ENCODE data around the gene RUFY2.

The RUFY2 gene

GRCh38 chr10:68342909-68343516 lies 64.1 kb downstream of the RUFY2 start:
- Mint-ChIP-seq H3K4me1 (ENCODE audit: low read depth) (peaks cover 11% of the 10 kb centered on the region), H3K27me3 (no peaks in the 10 kb centered on the region), H3K4me3 (no peak overlapping the region), H3K9me3 (no peaks in the 10 kb centered on the region), H3K36me3 (ENCODE audit: low read depth) (peaks cover 90% of the 10 kb centered on the region), H3K27ac (no peak overlapping the region)
- intact Hi-C loops (cut with micrococcal nuclease) = loop anchor here (10.0 kb wide), 1 partner anchor 428 kb away; no protein-coding TSS in a partner anchor

GRCh38 chr10:68340358-68341080 lies 66.6 kb downstream of the RUFY2 start:
- H3K27ac Mint-ChIP-seq = no peak overlapping the region
- no peak overlapping the region for H3K4me3 Mint-ChIP-seq
- peaks cover 33% of the 10 kb centered on the region for H3K4me1 Mint-ChIP-seq (ENCODE audit: low read depth)
- H3K9me3 Mint-ChIP-seq = no peaks in the 10 kb centered on the region
- no peaks in the 10 kb centered on the region for H3K27me3 Mint-ChIP-seq
- intact Hi-C loops (cut with micrococcal nuclease) = loop anchor here (10.0 kb wide), 1 partner anchor 426 kb away; no protein-coding TSS in a partner anchor
- peaks cover 89% of the 10 kb centered on the region for H3K36me3 Mint-ChIP-seq (ENCODE audit: low read depth)

GRCh38 chr10:68336754-68337351 lies 70.2 kb downstream of the RUFY2 start:
- H3K4me3 Mint-ChIP-seq = peak overlapping the region; percentile 17
- no peak overlapping the region for H3K27ac Mint-ChIP-seq
- no peaks in the 10 kb centered on the region for H3K27me3 Mint-ChIP-seq
- intact Hi-C loops (cut with micrococcal nuclease) = loop anchor here (10.0 kb wide), 2 partner anchors 418 to 568 kb away; partner anchors contain the start of gene DDX50
- peaks cover 88% of the 10 kb centered on the region for H3K36me3 Mint-ChIP-seq (ENCODE audit: low read depth)
- no peaks in the 10 kb centered on the region for H3K9me3 Mint-ChIP-seq
- H3K4me1 Mint-ChIP-seq (ENCODE audit: low read depth) = peaks cover 53% of the 10 kb centered on the region

- peaks cover 77% of the 10 kb centered on the region for H3K36me3 Mint-ChIP-seq (ENCODE audit: low read depth)
- H3K4me1 Mint-ChIP-seq (ENCODE audit: low read depth) = peaks cover 68% of the 10 kb centered on the region
- peak overlapping the region; percentile 99 for H3K4me3 Mint-ChIP-seq
- intact Hi-C loops (cut with micrococcal nuclease) = loop anchor here (5.0 to 10.0 kb wide), 3 partner anchors 72 to 570 kb away; partner anchors contain the start of genes DDX50 and RUFY2
- no peaks in the 10 kb centered on the region for H3K9me3 Mint-ChIP-seq
- no peaks in the 10 kb centered on the region for H3K27me3 Mint-ChIP-seq
- H3K27ac Mint-ChIP-seq = peak overlapping the region; percentile 51
These were observed 72.2 kb downstream of the RUFY2 start for GRCh38 chr10:68334672-68335467.

- Mint-ChIP-seq H3K4me3 (peak overlapping the region; percentile 99), H3K9me3 (no peaks in the 10 kb centered on the region), H3K36me3 (ENCODE audit: low read depth) (peaks cover 66% of the 10 kb centered on the region), H3K27ac (peak overlapping the region; percentile 100), H3K27me3 (no peaks in the 10 kb centered on the region), H3K4me1 (ENCODE audit: low read depth) (peaks cover 74% of the 10 kb centered on the region)
- intact Hi-C loops (cut with micrococcal nuclease) = loop anchor here (5.0 to 10.0 kb wide), 3 partner anchors 74 to 571 kb away; partner anchors contain the start of genes DDX50 and RUFY2
These were observed 73.3 kb downstream of the RUFY2 start for GRCh38 chr10:68333440-68334431.

GRCh38 chr10:68333058-68333395 lies 74.0 kb downstream of the RUFY2 start:
- H3K27me3 Mint-ChIP-seq = no peaks in the 10 kb centered on the region
- H3K27ac Mint-ChIP-seq = peak overlapping the region; percentile 100
- intact Hi-C loops (cut with micrococcal nuclease) = loop anchor here (5.0 to 10.0 kb wide), 3 partner anchors 74 to 572 kb away; partner anchors contain the start of genes DDX50 and RUFY2
- H3K4me3 Mint-ChIP-seq = peak overlapping the region; percentile 99
- peaks cover 76% of the 10 kb centered on the region for H3K4me1 Mint-ChIP-seq (ENCODE audit: low read depth)
- H3K36me3 Mint-ChIP-seq (ENCODE audit: low read depth) = peaks cover 59% of the 10 kb centered on the region
- no peaks in the 10 kb centered on the region for H3K9me3 Mint-ChIP-seq

GRCh38 chr10:68332259-68333057 lies 74.6 kb downstream of the RUFY2 start, which contains the start of gene PBLD:
PBLD (minus strand) TSS chr10:68332928; CDS start chr10:68306844, 26,084 bp downstream.
- H3K4me3 Mint-ChIP-seq = peak within 1 kb of the TSS; percentile 99
- peak within 1 kb of the TSS; percentile 100 for H3K27ac Mint-ChIP-seq
- H3K9me3 Mint-ChIP-seq = no peaks in the 10 kb centered on the region
- peaks cover 71% of the 10 kb centered on the region for H3K4me1 Mint-ChIP-seq (ENCODE audit: low read depth)
- no peaks in the 10 kb centered on the region for H3K27me3 Mint-ChIP-seq
- intact Hi-C loops (cut with micrococcal nuclease) = loop anchor here (5.0 to 10.0 kb wide), 3 partner anchors 75 to 572 kb away; partner anchors contain the start of genes DDX50 and RUFY2
- H3K36me3 Mint-ChIP-seq (ENCODE audit: low read depth) = peaks cover 53% of the 10 kb centered on the region

- Mint-ChIP-seq H3K36me3 (ENCODE audit: low read depth) (peaks cover 49% of the 10 kb centered on the region), H3K4me3 (peak within 1 kb of the TSS; percentile 99), H3K4me1 (ENCODE audit: low read depth) (peaks cover 66% of the 10 kb centered on the region), H3K27ac (peak within 1 kb of the TSS; percentile 100), H3K27me3 (no peaks in the 10 kb centered on the region), H3K9me3 (no peaks in the 10 kb centered on the region)
- intact Hi-C loops (cut with micrococcal nuclease) = loop anchor here (5.0 to 10.0 kb wide), 3 partner anchors 76 to 573 kb away; partner anchors contain the start of genes DDX50 and RUFY2
These were observed 75.4 kb downstream of the RUFY2 start, which contains the start of gene HNRNPH3 for GRCh38 chr10:68331455-68332258. HNRNPH3 (plus strand) TSS chr10:68332064; CDS start chr10:68337222, 5,158 bp downstream.

GRCh38 chr10:68330852-68331454 lies 76.1 kb downstream of the RUFY2 start:
- no peaks in the 10 kb centered on the region for H3K27me3 Mint-ChIP-seq
- H3K4me1 Mint-ChIP-seq (ENCODE audit: low read depth) = peaks cover 59% of the 10 kb centered on the region
- H3K27ac Mint-ChIP-seq = peak overlapping the region; percentile 100
- intact Hi-C loops (cut with micrococcal nuclease) = loop anchor here (5.0 to 10.0 kb wide), 3 partner anchors 76 to 574 kb away; partner anchors contain the start of genes DDX50 and RUFY2
- H3K9me3 Mint-ChIP-seq = no peaks in the 10 kb centered on the region
- peaks cover 42% of the 10 kb centered on the region for H3K36me3 Mint-ChIP-seq (ENCODE audit: low read depth)
- H3K4me3 Mint-ChIP-seq = peak overlapping the region; percentile 99

- Mint-ChIP-seq H3K4me1 (ENCODE audit: low read depth) (peaks cover 50% of the 10 kb centered on the region), H3K9me3 (no peaks in the 10 kb centered on the region), H3K4me3 (no peak overlapping the region), H3K27ac (no peak overlapping the region), H3K36me3 (ENCODE audit: low read depth) (peaks cover 31% of the 10 kb centered on the region), H3K27me3 (no peaks in the 10 kb centered on the region)
- intact Hi-C loops (cut with micrococcal nuclease) = no loop called here
These were observed 77.6 kb downstream of the RUFY2 start for GRCh38 chr10:68329506-68329861.

Data from dendritic cell treated with granulocyte-macrophage colony-stimulating factor and Interleukin-4, amounts not matched to agents 40 ng/mL and 50 ng/mL, for 4 days (primary cell).